Mucosa of descending colon (tissue), 3 donors: Measurements from ENCODE around the gene ACO2. TPM values are rescaled to one million over a fixed set of nuclear protein-coding genes. Genes with fewer than 3 reads are reported as not detected.

ENCODE experiments used
- ATAC-seq: fragments of 200-7000 bp; cut with Tn5 transposase; one replicate; pipeline ENCODE4 v1.9.1; 2020; ENCODE audit warnings: mild to moderate bottlenecking, moderate library complexity
- DNase-seq, 3 donors: peaks; one replicate each; pipeline ENCODE4 v3.0.0-alpha.2; 2020
- H3K36me3 ChIP-seq: fragments of 200-600 bp; one replicate; pipeline ENCODE4 v1.8.0; 2021; ENCODE audit warnings: low read depth, mild to moderate bottlenecking
- H3K4me1 ChIP-seq: fragments of 200-600 bp; one replicate; pipeline ENCODE4 v1.8.0; 2021; ENCODE audit warnings: low read depth, mild to moderate bottlenecking
- H3K4me3 ChIP-seq: fragments of 200-600 bp; one replicate; pipeline ENCODE4 v1.8.0; 2021; ENCODE audit warnings: mild to moderate bottlenecking
- H3K9me3 ChIP-seq: fragments of 200-600 bp; one replicate; pipeline ENCODE4 v1.8.0; 2021; ENCODE audit warnings: mild to moderate bottlenecking
- CTCF ChIP-seq: fragments of 200-600 bp; IDR thresholded peaks from one replicate; pipeline ENCODE4 v1.8.0; 2022; ENCODE audit warnings: antibody characterized with exemption, mild to moderate bottlenecking
- intact Hi-C, 2 donors: fragments of 100-400 bp; cut with DNase I in 1 of 2; cut with micrococcal nuclease in 1 of 2; formaldehyde crosslinking; loops; one replicate each; pipeline versions ENCODE4 v1.11.0 to v1.11.1; 2022; cut with DNase I, micrococcal nuclease
- total RNA-seq, 3 donors: library from RNA; stranded (reverse); fragmentation: NEBNext Ultra II Directional in 2 of 3; extraction: Animal tissue kit (Norgen Biotek cat#: 25700) in 2 of 3; gene quantifications; one replicate each; pipeline versions ENCODE4 v1.2.1 to v1.2.4, GENCODE V29; 2021 to 2023
- donor health status: DM: no; HTN: no; CAD: no; lungs with moderate emphysema.
- donor health status: DM: no; HTN: no; CAD: no.
- donor health status: DM: no; HTN: yes; CAD: no.

Gene ACO2
- total RNA-seq, 3 donors from 2014 or later = 187 to 295 (median 241) TPM

- intact Hi-C loops = no loop called here
- DNase-seq (peak; percentile 64 to 81 (median 74)), ATAC-seq (peak; percentile 94)
- H3K36me3 ChIP-seq = no peaks in the 10 kb centered on the region
- H3K9me3 ChIP-seq = no peaks in the 10 kb centered on the region
- no peak overlapping the region for H3K4me3 ChIP-seq
- H3K4me1 ChIP-seq = peaks cover 54% of the 10 kb centered on the region
- TF ChIP-seq CTCF = no peak
Observed at GRCh38 chr22:41485033-41485432, 16.1 kb downstream of the ACO2 start.

GRCh38 chr22:41487037-41487935 lies 18.4 kb downstream of the ACO2 start:
- TF ChIP-seq CTCF = no peak
- H3K36me3 ChIP-seq = no peaks in the 10 kb centered on the region
- ATAC-seq (peak; percentile 30), DNase-seq (no peak)
- no peak overlapping the region for H3K4me3 ChIP-seq
- intact Hi-C loops = no loop called here
- peaks cover 56% of the 10 kb centered on the region for H3K4me1 ChIP-seq
- no peaks in the 10 kb centered on the region for H3K9me3 ChIP-seq

GRCh38 chr22:41488076-41488475 lies 19.2 kb downstream of the ACO2 start:
- no peak for ATAC-seq
- TF ChIP-seq CTCF = no peak
- H3K36me3 ChIP-seq = no peaks in the 10 kb centered on the region
- no peak for DNase-seq
- peaks cover 49% of the 10 kb centered on the region for H3K4me1 ChIP-seq
- no peaks in the 10 kb centered on the region for H3K9me3 ChIP-seq
- intact Hi-C loops = no loop called here
- no peak overlapping the region for H3K4me3 ChIP-seq

DNA sequence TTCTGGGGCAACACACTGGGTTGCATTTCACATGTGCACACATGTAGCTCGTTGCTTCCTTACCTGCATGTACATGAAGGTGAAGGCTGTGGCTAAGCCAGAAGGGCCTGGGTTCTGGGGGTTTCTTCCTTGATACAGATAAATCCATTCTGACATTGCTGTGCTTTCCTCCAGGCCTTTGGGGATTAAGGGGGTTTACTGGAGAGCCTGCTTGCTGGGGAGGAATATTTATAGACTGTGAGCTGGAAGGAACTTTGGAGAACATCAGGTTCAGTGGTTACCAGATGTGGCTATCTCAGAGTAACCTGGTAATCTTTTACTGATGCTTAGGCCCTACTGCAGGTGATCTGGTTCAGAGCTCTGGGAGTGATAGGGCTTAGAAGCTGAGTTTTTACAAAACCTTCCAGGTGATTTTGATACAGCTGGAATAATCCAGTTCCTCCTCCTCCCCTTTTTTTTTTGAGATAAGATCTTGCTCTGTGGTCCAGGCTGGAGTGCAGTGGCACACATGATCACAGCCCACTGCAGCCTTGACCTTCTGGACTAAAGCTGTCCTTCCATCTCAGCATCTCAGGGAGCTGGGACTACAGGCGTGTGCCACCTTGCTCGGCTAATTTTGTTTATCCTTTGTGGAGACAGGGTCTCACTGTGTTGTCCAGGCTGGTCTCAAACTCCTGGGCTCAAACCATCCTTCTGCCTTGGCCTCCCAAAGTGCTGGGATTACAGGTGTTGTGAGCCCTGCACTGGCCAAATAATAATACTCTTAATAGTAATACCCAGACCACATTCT lies 19.9 kb downstream of the ACO2 start:
- Histone ChIP-seq H3K36me3 (no peaks in the 10 kb centered on the region), H3K4me1 (peaks cover 43% of the 10 kb centered on the region), H3K9me3 (no peaks in the 10 kb centered on the region), H3K4me3 (no peak overlapping the region)
- DNase-seq (no peak), ATAC-seq (no peak)
- TF ChIP-seq CTCF = no peak
- intact Hi-C loops = no loop called here

DNA sequence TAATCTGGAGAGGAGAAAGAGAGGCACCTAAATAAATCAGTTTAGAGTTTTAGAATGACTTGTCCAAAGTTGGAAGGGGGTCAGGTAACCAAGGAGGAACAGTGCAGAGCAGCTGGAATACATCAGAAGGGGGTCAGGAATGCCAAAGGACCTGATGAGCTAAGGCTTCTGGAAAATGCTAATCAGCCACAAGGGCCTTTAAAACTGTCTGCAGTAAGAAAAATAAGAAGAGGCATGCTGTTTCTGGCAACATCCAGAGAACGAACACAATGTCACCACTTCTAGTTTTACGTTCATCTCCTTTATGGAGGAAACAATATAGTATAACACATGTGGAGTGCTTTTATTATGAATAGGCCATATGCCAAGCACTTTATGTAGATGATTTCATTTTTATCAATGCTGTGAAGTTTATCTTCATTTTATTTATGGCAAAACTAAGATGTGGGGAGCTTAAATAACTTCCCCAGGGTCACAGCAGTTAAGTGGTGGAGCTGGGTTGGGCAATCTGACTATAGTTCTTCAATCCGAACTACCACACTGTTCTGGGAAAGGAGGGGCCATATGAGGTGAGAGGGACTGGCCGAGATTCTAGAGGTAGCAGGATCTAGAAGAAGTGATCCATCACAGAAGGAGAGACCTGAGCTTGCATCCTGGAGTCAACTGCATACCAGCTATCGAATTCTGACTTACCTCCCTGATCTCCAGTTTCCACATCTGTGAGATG lies 22.6 kb downstream of the ACO2 start:
- intact Hi-C loops = no loop called here
- Histone ChIP-seq H3K9me3 (no peaks in the 10 kb centered on the region), H3K36me3 (no peaks in the 10 kb centered on the region), H3K4me3 (no peak overlapping the region), H3K4me1 (peaks cover 23% of the 10 kb centered on the region)
- DNase-seq = no peak
- ATAC-seq = peak; percentile 50
- no peak for TF ChIP-seq CTCF
